GM12801 (cell line): Measurements from ENCODE around the gene INSR.

ENCODE experiments used
- CTCF ChIP-seq: IDR thresholded peaks from one replicate; pipeline ENCODE4 v1.5.1; 2011; ENCODE audit warnings: control low read depth; ENCODE audit not compliant: insufficient read length; ENCODE audit errors: extremely low read depth

The INSR gene

GRCh38 chr19:7238051-7238450 is 56.2 kb downstream of the INSR start:
- no peak for TF ChIP-seq CTCF

DNA sequence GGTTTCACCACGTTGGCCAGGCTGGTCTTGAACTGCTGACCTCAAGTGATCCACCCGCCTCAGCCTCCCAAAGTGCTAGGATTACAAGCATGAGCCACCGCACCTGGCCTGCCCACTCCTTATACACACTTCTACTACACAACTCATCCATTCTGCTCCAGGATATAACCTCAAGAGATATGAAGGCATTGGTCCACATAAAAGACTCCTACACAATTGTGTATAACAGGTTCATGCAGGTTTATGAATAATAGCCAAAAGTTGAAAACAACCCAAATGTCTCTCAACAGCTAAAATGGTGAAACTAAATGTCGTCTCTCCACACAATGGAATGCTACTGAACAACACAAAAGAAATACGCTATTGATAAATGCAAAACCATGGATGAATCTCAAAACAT is 58.1 kb downstream of the INSR start:
- no peak for TF ChIP-seq CTCF

DNA sequence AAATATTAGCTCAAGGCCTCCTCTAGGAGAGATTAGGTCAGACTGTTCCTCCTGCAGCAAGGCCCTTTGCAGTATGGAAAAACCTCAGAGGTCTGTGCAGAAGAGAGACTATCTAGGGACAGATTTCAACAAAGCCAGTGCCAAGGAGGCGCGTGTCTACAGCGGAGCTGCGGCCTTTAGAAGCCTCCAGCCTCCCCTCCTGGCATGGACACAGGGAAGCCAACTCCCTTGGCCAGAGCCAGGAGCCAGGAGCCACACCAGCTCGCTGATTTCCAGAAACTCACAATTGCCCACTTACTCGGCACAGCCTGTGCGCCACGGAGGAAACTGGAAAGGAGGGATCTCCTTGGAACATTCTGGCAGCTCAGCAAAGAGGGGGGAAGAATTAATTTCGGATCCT is 63.4 kb downstream of the INSR start:
- TF ChIP-seq CTCF, result no peak

DNA sequence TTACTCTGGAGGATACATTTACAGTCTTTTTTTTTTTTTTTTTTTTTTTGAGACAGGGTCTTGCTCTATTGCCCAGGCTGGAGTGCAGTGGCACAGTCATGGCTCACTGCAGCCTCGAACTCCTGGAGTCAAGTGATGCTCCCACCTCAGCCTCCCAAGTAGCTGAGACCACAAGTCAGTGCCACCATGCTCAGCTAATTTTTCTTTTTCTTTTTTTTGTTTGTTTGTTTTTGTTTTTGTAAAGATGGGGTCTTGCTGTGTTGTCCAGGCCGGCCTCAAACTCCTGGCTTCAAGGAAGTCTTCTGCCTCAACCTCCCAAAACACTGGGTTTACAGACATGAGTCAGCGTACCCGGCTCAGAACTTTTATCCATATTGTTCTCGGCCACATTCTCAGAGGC is 64.5 kb downstream of the INSR start:
- TF ChIP-seq CTCF, result no peak

DNA sequence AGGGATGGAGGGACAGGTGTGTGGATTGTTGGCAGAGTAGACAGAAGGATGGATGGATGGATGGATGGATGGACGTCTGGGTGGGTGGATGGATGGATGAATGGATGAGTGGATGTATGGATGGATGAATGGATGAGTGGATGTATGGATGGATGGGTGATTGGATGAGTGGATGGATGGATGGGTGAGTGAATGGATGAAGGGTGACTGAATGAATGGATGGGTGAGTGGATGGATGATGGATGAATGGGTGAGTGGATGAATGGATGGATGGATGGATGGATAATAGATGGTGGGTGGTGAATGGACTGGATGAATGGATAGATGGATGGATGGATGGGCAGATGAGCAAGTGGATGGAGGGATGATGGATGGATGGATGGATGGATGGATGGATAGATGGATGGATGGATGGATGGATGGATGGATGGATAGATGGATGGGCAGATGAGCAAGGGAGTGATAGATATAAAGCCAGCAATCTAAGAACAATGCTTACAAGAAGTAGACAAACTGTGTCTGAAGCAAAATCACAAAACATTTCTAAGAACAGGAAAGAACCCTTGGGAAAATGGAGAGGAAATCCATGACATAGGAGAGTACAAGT is 65.2 kb downstream of the INSR start:
- no peak for TF ChIP-seq CTCF

GRCh38 chr19:7227735-7228134 is 66.5 kb downstream of the INSR start:
- no peak for TF ChIP-seq CTCF

GRCh38 chr19:7226739-7227138 is 67.5 kb downstream of the INSR start:
- no peak for TF ChIP-seq CTCF

DNA sequence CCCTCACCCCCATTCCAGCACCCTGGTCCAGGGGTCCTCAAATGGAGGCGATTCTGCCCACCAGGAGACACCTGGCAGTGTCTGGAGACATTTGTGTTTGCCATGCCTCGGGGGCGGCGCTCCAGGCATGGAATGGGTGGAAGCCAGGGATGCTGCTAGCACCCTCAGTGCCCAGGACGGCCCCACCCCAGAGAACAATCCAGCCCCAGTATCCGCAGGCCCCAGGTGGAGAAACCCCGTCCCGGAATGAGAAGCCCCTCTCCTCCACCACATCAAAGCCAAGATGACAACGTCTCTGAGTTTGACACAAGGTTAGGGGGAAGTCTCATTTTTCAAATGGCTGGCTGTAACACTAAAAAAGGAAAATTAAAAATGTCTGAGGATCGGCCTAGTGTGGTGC is 68.5 kb downstream of the INSR start:
- TF ChIP-seq CTCF, result no peak
